ENCODE results near the gene SPIN1.

DNA sequence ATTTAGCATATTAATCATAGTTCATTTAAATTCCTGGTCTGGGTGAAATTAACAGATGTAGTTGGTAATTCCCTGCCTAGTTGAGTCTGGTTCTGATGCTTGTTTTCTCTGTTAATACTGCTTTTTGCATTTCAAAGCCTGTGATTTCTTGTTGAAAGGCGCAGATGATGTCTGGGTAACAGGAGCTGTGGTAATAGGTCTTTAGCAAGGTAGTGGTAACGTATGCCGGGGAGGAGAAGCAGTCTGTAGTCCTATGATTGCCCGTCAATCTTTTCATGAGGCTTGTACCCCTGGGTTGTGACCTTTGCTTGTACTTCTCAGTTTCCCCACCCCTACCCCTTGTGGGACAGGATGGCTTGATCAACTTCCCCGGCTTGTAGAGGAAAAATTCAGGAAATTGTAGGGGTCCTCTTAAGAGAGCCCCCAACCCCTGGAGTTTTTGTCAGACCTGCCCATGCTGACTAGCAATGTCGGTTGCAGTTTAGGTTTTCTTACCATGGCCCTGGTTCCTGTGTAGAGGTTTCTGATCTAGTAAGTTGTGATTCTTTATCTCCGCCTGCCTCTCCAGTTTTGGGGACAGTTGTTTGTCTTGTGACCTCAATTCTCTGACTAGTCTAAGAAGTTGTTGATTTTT lies 55.4 kb downstream of the SPIN1 start:
- TF ChIP-seq CTCF (IDR thresholded peaks at IDR 0.05) (no peak), POLR2A (IDR thresholded peaks at IDR 0.05) (no peak)
